ENCODE measurements around the gene MYB. TPM values are rescaled to one million over a fixed set of nuclear protein-coding genes. Genes with fewer than 3 reads are reported as not detected.

Gene MYB
- total RNA-seq, 4 donors from 2014 or later: 0.18 to 4.0 (median 0.59) TPM; not detected in 1

- no peaks in the 10 kb centered on the region for H3K36me3 ChIP-seq
- no peak for DNase-seq
- no peaks in the 10 kb centered on the region for H3K27me3 ChIP-seq
- TF ChIP-seq CTCF (IDR thresholded peaks at IDR 0.05) (no peak), POLR2A (IDR thresholded peaks at IDR 0.05) (no peak)
- intact Hi-C loops (cut with DNase I; ENCODE audit: low total_unique reads): no loop called here
- no peak overlapping the region for H3K27ac ChIP-seq
- no peaks in the 10 kb centered on the region for H3K4me1 ChIP-seq
- no peak overlapping the region for H3K4me3 ChIP-seq
- no peaks in the 10 kb centered on the region for H3K9me3 ChIP-seq
Observed at GRCh38 chr6:135170849-135171248, 10.3 kb upstream of the MYB start.

DNA sequence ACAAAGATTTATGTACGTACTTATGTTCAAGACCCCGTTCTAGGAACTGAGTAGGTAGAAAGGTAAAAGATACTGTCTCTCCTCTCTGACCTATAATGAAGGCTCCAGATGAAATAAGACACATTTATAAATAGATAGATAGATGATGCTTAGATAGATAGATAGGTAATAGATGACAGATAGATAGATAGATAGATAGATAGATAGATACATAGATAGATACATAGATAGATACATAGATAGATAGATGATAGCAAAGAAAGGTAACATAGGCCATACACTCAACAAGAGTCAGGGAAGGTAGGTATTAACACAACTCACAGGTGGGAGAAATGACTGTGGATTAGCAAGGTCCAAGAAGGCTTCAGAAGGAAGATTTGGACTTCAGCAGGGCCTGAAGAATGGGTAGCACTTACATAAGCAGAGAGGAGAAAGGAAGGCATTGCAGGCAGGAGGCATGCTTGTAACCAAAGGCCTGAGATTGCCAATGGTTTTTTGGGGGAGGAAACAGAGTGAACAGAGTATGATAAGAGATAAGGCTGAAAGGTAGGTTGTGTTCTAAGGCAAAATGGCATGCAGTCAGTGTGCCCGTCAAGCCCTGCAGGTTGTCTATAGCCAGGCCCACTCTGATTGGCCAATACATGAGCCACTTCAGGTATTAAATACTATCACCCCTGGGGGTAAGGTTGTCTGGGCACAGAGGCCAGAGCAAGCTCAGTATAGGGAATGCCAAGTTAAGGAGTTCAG is 7.7 kb upstream of the MYB start:
- Histone ChIP-seq H3K27me3 (no peaks in the 10 kb centered on the region), H3K36me3 (no peaks in the 10 kb centered on the region), H3K9me3 (no peaks in the 10 kb centered on the region), H3K4me3 (no peak overlapping the region), H3K27ac (no peak overlapping the region), H3K4me1 (no peaks in the 10 kb centered on the region)
- TF ChIP-seq CTCF (IDR thresholded peaks at IDR 0.05): no peak
- no peak for TF ChIP-seq POLR2A (IDR thresholded peaks at IDR 0.05)
- intact Hi-C loops (cut with DNase I; ENCODE audit: low total_unique reads): no loop called here
- no peak for DNase-seq

- Histone ChIP-seq H3K27ac (no peak overlapping the region), H3K4me3 (no peak overlapping the region), H3K9me3 (no peaks in the 10 kb centered on the region), H3K4me1 (no peaks in the 10 kb centered on the region), H3K27me3 (no peaks in the 10 kb centered on the region), H3K36me3 (no peaks in the 10 kb centered on the region)
- TF ChIP-seq POLR2A (IDR thresholded peaks at IDR 0.05) (no peak), CTCF (IDR thresholded peaks at IDR 0.05) (no peak)
- intact Hi-C loops (cut with DNase I; ENCODE audit: low total_unique reads): no loop called here
- DNase-seq: no peak
Observed at GRCh38 chr6:135173989-135174484, 7.1 kb upstream of the MYB start.

DNA sequence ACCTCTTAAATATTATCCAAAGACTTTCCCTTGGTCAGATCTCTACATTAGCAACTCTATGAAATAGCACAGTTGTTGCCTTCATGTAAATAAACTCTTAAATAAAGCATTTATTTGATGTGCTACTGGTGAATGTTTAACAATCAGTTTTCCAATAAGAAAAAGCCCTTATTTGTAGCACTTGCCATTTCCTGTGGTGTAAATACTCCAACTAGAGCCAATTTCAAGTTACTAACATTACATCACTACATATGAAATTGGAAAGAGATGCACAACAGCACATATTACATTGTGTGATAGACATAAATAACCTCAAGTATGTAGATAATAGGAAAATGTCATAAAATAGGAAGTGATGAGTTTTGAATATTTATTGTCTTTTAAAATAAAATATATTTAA is 5.0 kb upstream of the MYB start:
- Histone ChIP-seq H3K4me3 (no peak overlapping the region), H3K36me3 (no peaks in the 10 kb centered on the region), H3K9me3 (no peaks in the 10 kb centered on the region), H3K27ac (no peak overlapping the region), H3K27me3 (no peaks in the 10 kb centered on the region), H3K4me1 (peaks cover 0 to 5% of the 10 kb centered on the region in 2 donors)
- TF ChIP-seq POLR2A (IDR thresholded peaks at IDR 0.05) (no peak), CTCF (IDR thresholded peaks at IDR 0.05) (no peak)
- no peak for DNase-seq
- intact Hi-C loops (cut with DNase I; ENCODE audit: low total_unique reads): no loop called here

DNA sequence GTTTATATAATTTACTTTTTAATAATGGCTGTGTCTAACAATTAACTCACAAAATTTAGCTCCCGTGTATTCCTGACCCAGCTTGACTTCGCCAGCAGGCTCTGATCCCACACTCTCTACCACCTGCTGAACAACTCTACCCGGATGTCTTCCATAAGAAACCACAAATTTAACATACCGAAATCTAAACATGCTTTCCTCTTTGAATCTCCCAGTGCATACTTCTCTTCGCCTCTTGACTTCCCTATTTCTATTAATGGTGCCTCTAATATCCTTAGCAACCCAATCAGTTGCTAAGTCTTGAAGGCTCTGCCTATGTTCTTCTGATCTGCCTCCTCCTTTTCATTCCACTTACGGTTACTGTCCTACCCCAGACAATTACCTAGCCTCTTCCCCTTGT is 4.6 kb upstream of the MYB start:
- no peak overlapping the region for H3K27ac ChIP-seq
- DNase-seq: no peak
- intact Hi-C loops (cut with DNase I; ENCODE audit: low total_unique reads): no loop called here
- TF ChIP-seq POLR2A (IDR thresholded peaks at IDR 0.05) (no peak), CTCF (IDR thresholded peaks at IDR 0.05) (no peak)
- H3K4me3 ChIP-seq: no peak overlapping the region
- H3K9me3 ChIP-seq: no peaks in the 10 kb centered on the region
- no peaks in the 10 kb centered on the region for H3K36me3 ChIP-seq
- no peaks in the 10 kb centered on the region for H3K27me3 ChIP-seq
- peaks cover 0 to 5% of the 10 kb centered on the region in 2 donors for H3K4me1 ChIP-seq

Measured in uterus (tissue), 4 donors.